Measurements from ENCODE around the gene CYP2D6. TPM values are rescaled to one million over a fixed set of nuclear protein-coding genes. Genes with fewer than 3 reads are reported as not detected.

The CYP2D6 gene
- total and polyA plus RNA-seq, 10 of the 15 experiments (the other 5 are each of a cell fraction or from before 2014, with no cell fraction given), result 0.08 to 1.4 (median 0.39) TPM

GRCh38 chr22:42079319-42080251 is 51.0 kb downstream of the CYP2D6 start, which contains the start of gene SMDT1 (continued):
- TF ChIP-seq MLLT1 (IDR thresholded peaks at IDR 0.05), result no peak; the same call in 1 of the 2 replicates
- peak; percentile 78; the same call in 1 of the 2 replicates for TF ChIP-seq ZNF592 (IDR thresholded peaks at IDR 0.05)
- TF ChIP-seq PAX8 (IDR thresholded peaks at IDR 0.05), result no peak
- TF ChIP-seq E4F1 (IDR thresholded peaks at IDR 0.05; ENCODE audit: borderline replicate concordance, partially characterized antibody), result no peak
- TF ChIP-seq NFXL1 (IDR thresholded peaks at IDR 0.05; ENCODE audit: borderline replicate concordance), result no peak
- no peak for TF ChIP-seq E2F8 (IDR thresholded peaks at IDR 0.05; ENCODE audit: low read depth, partially characterized antibody)
- TF ChIP-seq ZBTB33 (IDR thresholded peaks at IDR 0.05), result no peak
- TF ChIP-seq SMAD5 (IDR thresholded peaks at IDR 0.05; ENCODE audit: low read depth), result no peak
- TF ChIP-seq MAX (IDR thresholded peaks at IDR 0.05; ENCODE audit: low read depth, low read length), result no peak; the same call in 1 of the 2 replicates
- TF ChIP-seq SUZ12 (IDR thresholded peaks at IDR 0.05; ENCODE audit: unreplicated experiment), result no peak
- no peak for TF ChIP-seq SPI1 (IDR thresholded peaks at IDR 0.05; ENCODE audit: borderline replicate concordance, insufficient read depth, low read depth, low read length)
- 0 out of 2 replicates have a peak, but pooled peaks have one; percentile 29 for TF ChIP-seq PAX5 (IDR thresholded peaks at IDR 0.05; ENCODE audit: borderline replicate concordance, low read depth, low read length)

All from GM12878 (cell line).